ENCODE results near the gene TPX2.

- TF ChIP-seq, protein P1, sequence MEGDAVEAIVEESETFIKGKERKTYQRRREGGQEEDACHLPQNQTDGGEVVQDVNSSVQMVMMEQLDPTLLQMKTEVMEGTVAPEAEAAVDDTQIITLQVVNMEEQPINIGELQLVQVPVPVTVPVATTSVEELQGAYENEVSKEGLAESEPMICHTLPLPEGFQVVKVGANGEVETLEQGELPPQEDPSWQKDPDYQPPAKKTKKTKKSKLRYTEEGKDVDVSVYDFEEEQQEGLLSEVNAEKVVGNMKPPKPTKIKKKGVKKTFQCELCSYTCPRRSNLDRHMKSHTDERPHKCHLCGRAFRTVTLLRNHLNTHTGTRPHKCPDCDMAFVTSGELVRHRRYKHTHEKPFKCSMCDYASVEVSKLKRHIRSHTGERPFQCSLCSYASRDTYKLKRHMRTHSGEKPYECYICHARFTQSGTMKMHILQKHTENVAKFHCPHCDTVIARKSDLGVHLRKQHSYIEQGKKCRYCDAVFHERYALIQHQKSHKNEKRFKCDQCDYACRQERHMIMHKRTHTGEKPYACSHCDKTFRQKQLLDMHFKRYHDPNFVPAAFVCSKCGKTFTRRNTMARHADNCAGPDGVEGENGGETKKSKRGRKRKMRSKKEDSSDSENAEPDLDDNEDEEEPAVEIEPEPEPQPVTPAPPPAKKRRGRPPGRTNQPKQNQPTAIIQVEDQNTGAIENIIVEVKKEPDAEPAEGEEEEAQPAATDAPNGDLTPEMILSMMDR (IDR thresholded peaks at IDR 0.05): no peak
- TF ChIP-seq POLR2A (IDR thresholded peaks at IDR 0.05): no peak
Observed at GRCh38 chr20:31788578-31788977, 49.5 kb downstream of the TPX2 start.
